H9 (cell line): ENCODE results near the gene P3H2. TPM values are rescaled to one million over a fixed set of nuclear protein-coding genes. Genes with fewer than 3 reads are reported as not detected.

Experiments
- DNase-seq: peaks from one replicate; pipeline ENCODE4 v3.0.0-alpha.2; 2017
- H2AFZ ChIP-seq: one replicate; pipeline ENCODE4 v1.6.1; 2013; ENCODE audit warnings: mild to moderate bottlenecking, low read length, control low read depth, moderate library complexity
- H2AK5ac ChIP-seq: 2 replicates; pipeline ENCODE4 v1.6.1; 2013; ENCODE audit warnings: low read length, control low read depth, mixed read lengths; ENCODE audit not compliant: insufficient read length
- H2BK120ac ChIP-seq: one replicate; pipeline ENCODE4 v1.6.1; 2013; ENCODE audit warnings: low read depth, mild to moderate bottlenecking, low read length, control low read depth, inconsistent platforms; ENCODE audit not compliant: poor library complexity, severe bottlenecking
- H2BK12ac ChIP-seq: 2 replicates; pipeline ENCODE4 v1.6.1; 2013; ENCODE audit warnings: low read length, control low read depth, mixed read lengths, low read depth; ENCODE audit not compliant: insufficient read length
- H2BK15ac ChIP-seq: 2 replicates; pipeline ENCODE4 v1.6.1; 2013; ENCODE audit warnings: low read depth, low read length, control low read depth
- H2BK20ac ChIP-seq: one replicate; pipeline ENCODE4 v1.6.1; 2013; ENCODE audit warnings: low read depth, mild to moderate bottlenecking, low read length, control low read depth, inconsistent platforms; ENCODE audit not compliant: poor library complexity, severe bottlenecking
- H2BK5ac ChIP-seq: 2 replicates; pipeline ENCODE4 v1.6.1; 2013; ENCODE audit warnings: low read length, control low read depth, mixed read lengths; ENCODE audit not compliant: insufficient read length
- H3K14ac ChIP-seq: 2 replicates; pipeline ENCODE4 v1.6.1; 2013; ENCODE audit warnings: low read length, control low read depth; ENCODE audit not compliant: insufficient read depth
- H3K18ac ChIP-seq: 2 replicates; pipeline ENCODE4 v1.6.1; 2013; ENCODE audit warnings: low read depth, mild to moderate bottlenecking, mixed read lengths, low read length, control low read depth; ENCODE audit not compliant: insufficient read length
- H3K23ac ChIP-seq: 2 replicates; pipeline ENCODE4 v1.6.1; 2013; ENCODE audit warnings: low read length, control low read depth, mixed read lengths, low read depth; ENCODE audit not compliant: insufficient read length
- H3K23me2 ChIP-seq: 2 replicates; pipeline ENCODE4 v1.6.1; 2013; ENCODE audit warnings: low read depth, mild to moderate bottlenecking, mixed read lengths, low read length, control low read depth; ENCODE audit not compliant: insufficient read length, poor library complexity, severe bottlenecking
- H3K27ac ChIP-seq: 2 replicates; pipeline ENCODE4 v1.5.1; 2013; ENCODE audit warnings: low read length, control low read depth, mixed read lengths, low read depth; ENCODE audit not compliant: insufficient read length
- H3K27me3 ChIP-seq: 2 replicates; pipeline ENCODE4 v1.6.1; 2013; ENCODE audit warnings: low read length, control low read depth, inconsistent platforms; ENCODE audit not compliant: insufficient read depth
- H3K4ac ChIP-seq: 2 replicates; pipeline ENCODE4 v1.6.1; 2013; ENCODE audit warnings: low read depth, mild to moderate bottlenecking, control low read depth, inconsistent platforms, low read length, moderate library complexity
- H3K4me1 ChIP-seq: 2 replicates; pipeline ENCODE4 v1.6.1; 2013; ENCODE audit warnings: low read length, control low read depth, inconsistent platforms; ENCODE audit not compliant: insufficient read depth
- H3K4me2 ChIP-seq: 2 replicates; pipeline ENCODE4 v1.6.1; 2013; ENCODE audit warnings: low read length, control low read depth, mixed read lengths; ENCODE audit not compliant: insufficient read length, insufficient read depth
- H3K56ac ChIP-seq: 2 replicates; pipeline ENCODE4 v1.6.1; 2013; ENCODE audit warnings: low read depth, mild to moderate bottlenecking, mixed read lengths, low read length, control low read depth; ENCODE audit not compliant: insufficient read length
- H3K79me1 ChIP-seq: 2 replicates; pipeline ENCODE4 v1.6.1; 2013; ENCODE audit warnings: low read depth, mild to moderate bottlenecking, moderate library complexity, low read length, control low read depth, inconsistent platforms; ENCODE audit not compliant: insufficient read depth, poor library complexity, severe bottlenecking
- H3K79me2 ChIP-seq: 2 replicates; pipeline ENCODE4 v1.6.1; 2013; ENCODE audit warnings: low read length, control low read depth, inconsistent platforms; ENCODE audit not compliant: insufficient read depth
- H3K9ac ChIP-seq: 2 replicates; pipeline ENCODE4 v1.6.1; 2013; ENCODE audit warnings: low read length, control low read depth, mixed read lengths; ENCODE audit not compliant: insufficient read length; ENCODE audit errors: extremely low read depth
- H3K9me3 ChIP-seq: one replicate; pipeline ENCODE4 v1.6.1; 2013; ENCODE audit warnings: low read depth, low read length, inconsistent platforms; ENCODE audit not compliant: control insufficient read depth
- H3T11ph ChIP-seq: one replicate; pipeline ENCODE4 v1.6.1; 2013; ENCODE audit warnings: mild to moderate bottlenecking, low read length, control low read depth, inconsistent platforms
- H4K20me1 ChIP-seq: one replicate; pipeline ENCODE4 v1.6.1; 2013; ENCODE audit not compliant: control insufficient read depth, insufficient read length, insufficient read depth
- H4K5ac ChIP-seq: 2 replicates; pipeline ENCODE4 v1.6.1; 2013; ENCODE audit warnings: low read depth, mild to moderate bottlenecking, mixed read lengths, low read length, control low read depth; ENCODE audit not compliant: insufficient read length
- H4K8ac ChIP-seq: replicated peaks from 2 replicates; pipeline ENCODE4 v1.6.1; 2013; ENCODE audit warnings: low read length, control low read depth, mixed read lengths, low read depth; ENCODE audit not compliant: insufficient read length
- H4K91ac ChIP-seq: 2 replicates; pipeline ENCODE4 v1.6.1; 2013; ENCODE audit warnings: low read depth, mild to moderate bottlenecking, moderate library complexity, mixed read lengths, low read length, control low read depth; ENCODE audit not compliant: insufficient read length
- H3K27ac Mint-ChIP-seq, 3 experiments: 2 replicates in 2 of 3; 3 replicates in 1 of 3; pipeline ENCODE4 v1.8.0; 2020 to 2021; ENCODE audit warnings: mixed read lengths in 3 of 3, mild to moderate bottlenecking in 1 of 3, moderate library complexity in 1 of 3
- H3K27me3 Mint-ChIP-seq: 2 replicates; pipeline ENCODE4 v1.8.0; 2021; ENCODE audit warnings: low read depth, mild to moderate bottlenecking, moderate library complexity, mixed read lengths
- H3K36me3 Mint-ChIP-seq, 3 experiments: 2 replicates in 2 of 3; 3 replicates in 1 of 3; pipeline ENCODE4 v1.8.0; 2020 to 2021; ENCODE audit warnings: low read depth in 3 of 3, mixed read lengths in 3 of 3; ENCODE audit not compliant: insufficient read depth in 1 of 3
- H3K4me1 Mint-ChIP-seq, 2 experiments: 2 replicates each; pipeline ENCODE4 v1.8.0; 2020; ENCODE audit warnings: mixed read lengths in 2 of 2
- H3K4me3 Mint-ChIP-seq, 2 experiments: 2 replicates in 1 of 2; 3 replicates in 1 of 2; pipeline ENCODE4 v1.8.0; 2020 to 2021; ENCODE audit warnings: mild to moderate bottlenecking in 2 of 2, mixed read lengths in 2 of 2, moderate library complexity in 1 of 2
- H3K9me3 Mint-ChIP-seq, 2 experiments: 2 replicates in 1 of 2; 3 replicates in 1 of 2; pipeline ENCODE4 v1.8.0; 2020; ENCODE audit warnings: mild to moderate bottlenecking in 2 of 2, mixed read lengths in 2 of 2, moderate library complexity in 1 of 2
- CTCF ChIP-seq: fragments of 200-600 bp; sonication (generic); conservative IDR thresholded peaks from 3 replicates; pipeline ENCODE4 v1.8.0; 2021; ENCODE audit warnings: antibody characterized with exemption, mild to moderate bottlenecking
- WGBS: extraction: QIAGEN DNeasy Blood & Tissue Kit; methylation state at CpG from one replicate; pipeline ENCODE4 v1.1.7; 2013; ENCODE audit warnings: missing lambda C conversion rate, low lambda C conversion rate, mixed read lengths; ENCODE audit not compliant: insufficient read length; ENCODE audit errors: extremely low coverage; 5-methylcytosine and 5-hydroxymethylcytosine counted together
- total RNA-seq: library from RNA; stranded (reverse); gene quantifications from 2 replicates; pipeline ENCODE4 v1.2.1, GENCODE V29; 2021

Gene P3H2
- total RNA-seq, 1 experiment from 2014 or later: 41.5 TPM

GRCh38 chr3:190048932-190049441 lies 71.7 kb downstream of the P3H2 start:
- Histone ChIP-seq H3T11ph (no peak overlapping the region), H3K9ac (no peak overlapping the region), H3K23me2 (no peaks in the 10 kb centered on the region), H3K18ac (no peak overlapping the region), H3K27me3 (no peaks in the 10 kb centered on the region), H3K4ac (no peak overlapping the region), H3K23ac (no peak overlapping the region), H2BK12ac (no peak overlapping the region), H2AFZ (no peak overlapping the region), H2BK20ac (no peak overlapping the region), H3K56ac (no peak overlapping the region), H4K8ac (no peak overlapping the region), H2BK15ac (no peak overlapping the region), H3K27ac (peak overlapping the region; percentile 74), H3K4me2 (peak overlapping the region; percentile 19), H3K79me2 (no peaks in the 10 kb centered on the region), H2BK120ac (no peak overlapping the region), H3K14ac (no peak overlapping the region), H3K79me1 (no peaks in the 10 kb centered on the region), H2BK5ac (no peak overlapping the region), H3K4me1 (peaks cover 15% of the 10 kb centered on the region), H2AK5ac (no peak overlapping the region), H4K91ac (no peak overlapping the region), H3K9me3 (no peaks in the 10 kb centered on the region), H4K5ac (no peak overlapping the region), H4K20me1 (no peaks in the 10 kb centered on the region)
- no peak for TF ChIP-seq CTCF
- H3K27me3 Mint-ChIP-seq: no peaks in the 10 kb centered on the region
- WGBS: no CpG with 5 or more reads among the region's 9 CpGs
- 0 out of 5 replicates have a peak overlapping the region, but pooled peaks of 1 of the 2 experiments have one; percentile 7 for H3K4me3 Mint-ChIP-seq
- peaks cover 3 to 10% (median 3%) of the 10 kb centered on the region in 3 experiments; a peak in 4 of 7 replicates for H3K36me3 Mint-ChIP-seq
- H3K27ac Mint-ChIP-seq: peak overlapping the region; percentile 70 to 99 (median 94); a peak in 6 of 7 replicates
- peaks cover 55 to 62% of the 10 kb centered on the region in 2 experiments for H3K4me1 Mint-ChIP-seq
- no peaks in the 10 kb centered on the region; a peak in 1 of 5 replicates for H3K9me3 Mint-ChIP-seq
- DNase-seq: no peak
